Activated CD8-positive, alpha-beta T cell treated with anti-CD3 and anti-CD28 coated beads, Interleukin-2, amount 10 ng/mL, durations not matched to agents 7 days and 5 days (primary cell): ENCODE measurements around the gene ANKS6. TPM values are rescaled to one million over a fixed set of nuclear protein-coding genes. Genes with fewer than 3 reads are reported as not detected.

Experiments used
- ATAC-seq: fragments of 150-1000 bp; cut with Tn5 transposase; one replicate; pipeline ENCODE4 v1.10.0; 2021; ENCODE audit warnings: moderate library complexity
- CTCF ChIA-PET: fragments of 350-600 bp; sonication (Branson Sonifier 250); formaldehyde crosslinking; loops from one replicate; lab custom pipeline; 2021; ENCODE audit warnings: antibody characterized with exemption; lab: Charles Lee
- POLR2A ChIA-PET: fragments of 350-600 bp; sonication (Branson Sonifier 250); formaldehyde crosslinking; loops from one replicate; lab custom pipeline; 2021; ENCODE audit warnings: antibody characterized with exemption; lab: Charles Lee
- DNase-seq: peaks from one replicate; pipeline ENCODE4 v3.0.0-alpha.2; 2020
- H3K27ac Mint-ChIP-seq: one replicate; pipeline ENCODE4 v1.8.0; 2021; ENCODE audit warnings: mild to moderate bottlenecking, mixed read lengths
- H3K27me3 Mint-ChIP-seq: one replicate; pipeline ENCODE4 v1.8.0; 2021; ENCODE audit warnings: low read depth, mixed read lengths
- H3K36me3 Mint-ChIP-seq: one replicate; pipeline ENCODE4 v1.8.0; 2021; ENCODE audit warnings: low read depth, mixed read lengths
- H3K4me1 Mint-ChIP-seq: one replicate; pipeline ENCODE4 v1.8.0; 2021; ENCODE audit warnings: low read depth, mixed read lengths
- H3K4me3 Mint-ChIP-seq: one replicate; pipeline ENCODE4 v1.8.0; 2021; ENCODE audit warnings: mild to moderate bottlenecking, mixed read lengths
- H3K9me3 Mint-ChIP-seq: one replicate; pipeline ENCODE4 v1.8.0; 2022; ENCODE audit warnings: mixed read lengths; ENCODE audit not compliant: insufficient read depth
- total RNA-seq, 2 experiments: library from RNA; stranded (reverse); gene quantifications; one replicate each; pipeline ENCODE4 v1.2.3, GENCODE V29; 2021

ANKS6 gene
- total RNA-seq, 2 experiments from 2014 or later: 3.8 to 5.8 TPM

DNA sequence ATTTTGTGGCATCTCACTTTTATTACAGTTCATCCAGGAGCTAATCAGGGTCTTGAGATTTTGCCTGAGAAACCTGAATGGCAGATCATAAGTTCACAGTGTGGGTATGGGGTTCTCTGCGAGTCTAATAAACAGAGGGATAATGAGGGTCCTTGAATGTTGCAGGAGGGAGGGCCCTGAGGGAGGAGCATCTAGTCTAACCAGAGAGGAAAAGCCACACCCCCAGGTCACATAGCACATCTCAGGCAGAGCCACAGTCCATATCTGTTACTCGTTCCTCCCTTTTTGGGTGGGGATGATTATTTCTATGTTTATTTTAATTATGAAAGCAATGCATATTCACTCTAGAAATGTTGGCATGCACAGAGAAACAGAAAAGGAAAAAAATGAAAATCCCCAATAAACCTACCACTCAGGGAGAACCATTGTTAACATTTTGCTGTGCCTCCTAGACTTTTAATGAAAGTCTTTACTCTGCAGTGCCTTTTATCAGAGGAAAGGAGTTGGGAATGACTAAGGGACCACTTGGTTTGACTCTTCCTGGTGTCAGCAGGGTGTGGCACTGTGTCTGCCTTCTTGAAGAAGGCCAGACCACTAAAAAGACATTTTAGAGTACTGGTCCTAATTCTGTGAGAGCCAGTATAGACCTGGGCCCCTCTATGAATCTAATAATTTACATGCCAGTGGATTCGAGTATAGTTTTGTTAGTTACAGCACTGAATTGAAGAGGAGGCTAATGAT lies 13.9 kb upstream of the ANKS6 start:
- ATAC-seq: no peak
- no peak overlapping the region for H3K27ac Mint-ChIP-seq
- peaks cover 35% of the 10 kb centered on the region for H3K4me1 Mint-ChIP-seq

DNA sequence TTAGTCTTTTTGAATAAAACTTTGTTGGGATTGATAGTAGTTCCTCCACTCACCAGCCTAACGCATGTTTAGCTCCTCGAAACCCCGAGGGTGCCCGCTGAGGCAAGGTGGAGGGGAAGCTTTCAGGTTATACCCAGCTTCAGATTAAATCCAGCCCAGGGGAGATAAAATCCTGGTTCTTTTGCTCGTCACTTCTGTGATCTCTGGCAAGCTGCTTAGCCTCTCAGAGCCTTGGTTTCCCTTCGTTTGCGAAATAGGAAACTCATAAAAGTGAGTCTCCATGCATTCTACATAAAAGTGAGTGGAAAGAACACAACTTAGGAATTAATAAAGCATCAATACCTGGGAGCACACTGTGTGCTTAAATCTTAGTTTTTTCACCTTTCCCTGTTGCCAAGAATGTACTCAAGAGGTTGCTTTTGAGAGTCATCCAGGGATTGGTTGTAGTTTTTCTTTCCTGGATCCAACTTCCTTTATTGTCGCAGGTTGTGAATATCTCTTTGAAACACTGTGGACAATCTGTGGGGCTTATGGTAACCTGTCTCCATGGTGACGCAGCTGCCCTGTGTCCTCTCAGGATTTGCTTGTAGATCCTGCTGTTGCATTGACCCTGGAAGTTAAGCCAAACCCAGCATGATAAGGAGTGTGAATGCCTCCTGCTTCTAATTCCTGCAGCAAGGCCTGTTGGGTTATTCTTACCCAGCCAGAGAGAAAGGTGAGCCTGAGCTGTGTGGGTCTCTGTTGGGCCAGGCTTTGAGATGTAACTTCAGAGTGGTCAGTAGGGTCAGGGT lies 13.2 kb upstream of the ANKS6 start:
- H3K4me1 Mint-ChIP-seq: peaks cover 35% of the 10 kb centered on the region
- POLR2A ChIA-PET: interaction anchor here (0.5 kb wide), 1 partner anchor 710 kb away, joined by 3 read pairs; no protein-coding TSS in a partner anchor
- CTCF ChIA-PET: interaction anchor here (0.9 to 2.2 kb wide), 2 partner anchors 27 to 39 kb away, joined by 3 to 11 read pairs; no protein-coding TSS in a partner anchor
- DNase-seq (no peak), ATAC-seq (no peak)
- peaks cover 20% of the 10 kb centered on the region for H3K27me3 Mint-ChIP-seq
- no peaks in the 10 kb centered on the region for H3K9me3 Mint-ChIP-seq
- no peak overlapping the region for H3K27ac Mint-ChIP-seq
- H3K36me3 Mint-ChIP-seq: peaks cover 6% of the 10 kb centered on the region
- peak overlapping the region; percentile 82 for H3K4me3 Mint-ChIP-seq

More for the DNA sequence above, 13.9 kb upstream of the ANKS6 start:
- peaks cover 6% of the 10 kb centered on the region for H3K36me3 Mint-ChIP-seq
- H3K27me3 Mint-ChIP-seq: peaks cover 14% of the 10 kb centered on the region
- no peak overlapping the region for H3K4me3 Mint-ChIP-seq
- POLR2A ChIA-PET: no interaction called here
- CTCF ChIA-PET: no interaction called here
- no peaks in the 10 kb centered on the region for H3K9me3 Mint-ChIP-seq
- no peak for DNase-seq

DNA sequence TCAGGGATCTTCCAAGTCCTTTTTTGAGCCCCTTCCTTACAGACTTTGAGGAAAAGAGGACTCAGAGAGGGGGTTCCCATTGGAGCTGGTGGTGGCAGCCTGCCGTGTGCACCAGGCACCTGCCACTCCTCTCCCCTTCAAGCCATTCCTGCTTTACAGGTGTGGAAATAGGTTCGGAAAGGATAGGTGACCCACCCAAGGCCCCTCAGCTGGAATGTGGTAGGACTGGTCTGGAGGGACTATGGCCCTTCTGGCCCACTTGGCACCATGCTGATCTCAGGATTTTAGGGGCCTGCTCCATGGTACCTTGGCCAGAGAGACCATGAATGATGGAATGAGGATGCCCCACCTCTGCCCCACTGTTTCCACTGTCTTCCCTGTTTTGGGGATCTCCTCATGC lies 12.5 kb upstream of the ANKS6 start:
- Mint-ChIP-seq H3K4me3 (peak overlapping the region; percentile 82), H3K27me3 (peaks cover 23% of the 10 kb centered on the region), H3K36me3 (peaks cover 3% of the 10 kb centered on the region), H3K9me3 (no peaks in the 10 kb centered on the region), H3K27ac (no peak overlapping the region), H3K4me1 (peaks cover 35% of the 10 kb centered on the region)
- ATAC-seq (no peak), DNase-seq (no peak)
- CTCF ChIA-PET: interaction anchor here (0.9 to 2.2 kb wide), 3 partner anchors 17 to 39 kb away, joined by 3 to 11 read pairs (median 3); no protein-coding TSS in a partner anchor
- POLR2A ChIA-PET: no interaction called here

DNA sequence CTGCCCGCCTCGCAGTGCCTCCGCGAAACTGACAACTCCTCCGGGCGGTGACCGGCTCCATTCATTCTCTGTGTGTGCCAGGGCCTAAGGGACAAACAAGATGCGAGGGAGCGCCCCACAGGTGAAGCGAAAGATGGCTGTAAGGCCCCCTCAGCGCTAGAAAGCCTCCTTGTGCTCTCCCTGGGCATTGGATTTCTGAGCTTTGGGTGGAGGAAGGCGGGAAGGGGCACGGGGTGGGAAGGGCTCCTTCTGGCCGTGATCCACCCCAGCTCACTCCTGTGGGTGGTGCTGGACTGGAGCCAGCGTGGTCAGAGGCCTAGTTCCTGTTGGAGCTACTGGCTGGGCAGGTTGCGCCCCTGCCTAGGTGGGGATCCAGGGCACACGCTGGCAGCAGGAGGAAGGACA lies 12.1 kb upstream of the ANKS6 start:
- no peak for DNase-seq
- H3K4me1 Mint-ChIP-seq: peaks cover 35% of the 10 kb centered on the region
- CTCF ChIA-PET: interaction anchor here (0.8 to 3.7 kb wide), 7 partner anchors 10 to 190 kb away, joined by 3 to 15 read pairs (median 3); no protein-coding TSS in a partner anchor
- H3K4me3 Mint-ChIP-seq: peak overlapping the region; percentile 82
- POLR2A ChIA-PET: interaction anchor here (1.1 kb wide), 1 partner anchor 12 kb away, joined by 8 read pairs; the partner anchor contains the start of gene ANKS6
- peaks cover 3% of the 10 kb centered on the region for H3K36me3 Mint-ChIP-seq
- peak overlapping the region; percentile 9 for H3K27ac Mint-ChIP-seq
- H3K9me3 Mint-ChIP-seq: no peaks in the 10 kb centered on the region
- ATAC-seq: peak; percentile 20
- peaks cover 24% of the 10 kb centered on the region for H3K27me3 Mint-ChIP-seq

DNA sequence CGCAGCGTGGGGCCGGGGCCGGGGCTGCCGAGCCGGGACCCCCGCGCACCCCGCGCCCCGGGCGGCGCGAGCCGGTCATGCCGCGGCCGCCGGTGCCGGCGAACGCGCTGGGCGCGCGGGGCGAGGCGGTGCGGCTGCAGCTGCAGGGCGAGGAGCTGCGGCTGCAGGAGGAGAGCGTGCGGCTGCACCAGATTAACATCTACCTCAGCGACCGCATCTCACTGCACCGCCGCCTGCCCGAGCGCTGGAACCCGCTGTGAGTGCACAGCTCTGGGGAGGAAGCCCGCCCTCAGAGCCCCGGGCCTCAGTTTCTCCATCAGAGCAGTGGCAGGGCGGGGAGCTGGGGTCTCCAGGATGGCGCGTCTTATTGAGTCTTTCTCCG lies 11.4 kb upstream of the ANKS6 start:
- Mint-ChIP-seq H3K27me3 (peaks cover 27% of the 10 kb centered on the region), H3K36me3 (peaks cover 3% of the 10 kb centered on the region), H3K4me1 (peaks cover 35% of the 10 kb centered on the region), H3K9me3 (no peaks in the 10 kb centered on the region), H3K27ac (no peak overlapping the region), H3K4me3 (peak overlapping the region; percentile 82)
- CTCF ChIA-PET: interaction anchor here (0.8 to 3.7 kb wide), 7 partner anchors 10 to 333 kb away, joined by 3 to 18 read pairs (median 5); no protein-coding TSS in a partner anchor
- ATAC-seq (peak; percentile 79), DNase-seq (peak; percentile 56)
- POLR2A ChIA-PET: interaction anchor here (1.1 kb wide), 1 partner anchor 11 kb away, joined by 8 read pairs; the partner anchor contains the start of gene ANKS6

DNA sequence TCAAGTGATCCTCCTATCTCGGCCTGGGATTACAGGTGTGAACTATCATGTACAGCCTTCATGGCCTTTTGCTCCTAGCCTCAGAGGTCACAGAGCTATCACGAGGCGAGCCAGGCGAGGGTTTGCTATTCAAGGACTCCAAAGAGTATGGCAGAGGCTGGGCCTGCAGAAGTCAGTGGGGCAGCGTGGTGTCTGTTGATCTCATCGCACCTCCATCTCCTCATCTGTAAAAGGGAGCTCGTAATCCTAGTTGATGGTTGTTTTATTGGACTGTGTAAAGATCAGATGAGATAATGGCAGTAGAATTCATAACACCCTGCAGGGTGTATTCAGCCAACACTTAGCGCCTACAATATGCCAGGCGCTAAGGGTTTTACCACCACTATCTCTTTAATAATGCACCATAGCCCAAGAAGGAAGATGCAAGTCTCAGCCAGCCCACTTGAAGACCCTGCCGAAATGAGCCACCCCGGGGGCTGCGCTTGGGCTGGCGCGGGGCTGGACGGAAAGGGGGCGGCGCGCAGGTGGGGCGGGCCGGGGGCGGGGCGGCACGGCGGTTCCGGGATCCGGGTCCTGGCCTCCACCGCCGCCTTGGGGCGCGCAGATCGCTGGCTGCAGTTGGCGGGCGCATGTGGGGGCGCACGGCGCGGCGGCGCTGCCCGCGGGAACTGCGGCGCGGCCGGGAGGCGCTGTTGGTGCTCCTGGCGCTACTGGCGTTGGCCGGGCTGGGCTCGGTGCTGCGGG lies 10.9 kb upstream of the ANKS6 start, which contains the start of gene GALNT12:
TSS of gene GALNT12 (plus strand) at position 601 of the 744 bp plus-strand sequence. CDS start at position 630, 29 bp downstream.
- CTCF ChIA-PET: interaction anchor here (0.8 to 3.7 kb wide), 14 partner anchors 9 to 333 kb away, joined by 3 to 22 read pairs (median 5); no protein-coding TSS in a partner anchor
- ATAC-seq: peak; percentile 83
- peak within 1 kb of the TSS; percentile 9 for H3K27ac Mint-ChIP-seq
- peaks cover 28% of the 10 kb centered on the region for H3K27me3 Mint-ChIP-seq
- H3K9me3 Mint-ChIP-seq: no peaks in the 10 kb centered on the region
- POLR2A ChIA-PET: interaction anchor here (1.1 kb wide), 1 partner anchor 11 kb away, joined by 8 read pairs; the partner anchor contains the start of gene ANKS6
- H3K4me1 Mint-ChIP-seq: peaks cover 35% of the 10 kb centered on the region
- peak within 1 kb of the TSS; percentile 82 for H3K4me3 Mint-ChIP-seq
- peaks cover 3% of the 10 kb centered on the region for H3K36me3 Mint-ChIP-seq
- DNase-seq: peak; percentile 64

DNA sequence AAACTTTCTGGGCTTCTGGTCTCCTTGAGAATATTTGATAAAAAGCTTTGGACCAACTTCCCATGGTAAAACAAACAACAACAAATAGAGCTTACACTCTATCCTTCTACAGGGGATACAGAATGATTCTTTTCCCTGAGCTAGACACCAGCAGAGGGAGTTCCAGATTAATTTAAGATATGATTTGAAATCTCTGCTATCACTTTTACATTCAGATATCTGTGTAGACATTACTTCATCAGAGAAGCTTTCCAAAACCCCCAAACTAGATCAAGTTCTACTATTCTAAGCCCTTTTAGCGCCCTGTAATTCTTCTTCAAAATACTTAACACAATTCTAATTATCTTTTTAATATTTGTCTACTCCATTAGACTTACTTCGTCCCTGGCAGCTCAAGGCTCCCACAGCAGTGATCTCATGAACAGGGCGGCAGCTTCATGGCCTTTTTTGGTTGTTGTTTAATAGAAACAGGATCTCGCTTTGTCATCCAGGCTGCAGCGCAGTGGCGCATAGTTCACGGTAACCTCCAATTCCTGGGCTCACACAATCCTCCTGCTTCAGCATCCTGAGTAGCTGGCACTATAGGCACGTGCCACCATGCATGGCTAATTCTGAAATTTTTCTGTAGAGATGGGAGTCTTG lies 10.2 kb upstream of the ANKS6 start:
- Mint-ChIP-seq H3K9me3 (no peaks in the 10 kb centered on the region), H3K27ac (no peak overlapping the region), H3K4me1 (peaks cover 35% of the 10 kb centered on the region), H3K36me3 (peaks cover 3% of the 10 kb centered on the region), H3K4me3 (no peak overlapping the region), H3K27me3 (peaks cover 31% of the 10 kb centered on the region)
- no peak for ATAC-seq
- ChIA-PET POLR2A (no interaction called here), CTCF (interaction anchor here (0.8 to 3.7 kb wide), 14 partner anchors 9 to 334 kb away, joined by 3 to 22 read pairs (median 4); no protein-coding TSS in a partner anchor)
- no peak for DNase-seq

DNA sequence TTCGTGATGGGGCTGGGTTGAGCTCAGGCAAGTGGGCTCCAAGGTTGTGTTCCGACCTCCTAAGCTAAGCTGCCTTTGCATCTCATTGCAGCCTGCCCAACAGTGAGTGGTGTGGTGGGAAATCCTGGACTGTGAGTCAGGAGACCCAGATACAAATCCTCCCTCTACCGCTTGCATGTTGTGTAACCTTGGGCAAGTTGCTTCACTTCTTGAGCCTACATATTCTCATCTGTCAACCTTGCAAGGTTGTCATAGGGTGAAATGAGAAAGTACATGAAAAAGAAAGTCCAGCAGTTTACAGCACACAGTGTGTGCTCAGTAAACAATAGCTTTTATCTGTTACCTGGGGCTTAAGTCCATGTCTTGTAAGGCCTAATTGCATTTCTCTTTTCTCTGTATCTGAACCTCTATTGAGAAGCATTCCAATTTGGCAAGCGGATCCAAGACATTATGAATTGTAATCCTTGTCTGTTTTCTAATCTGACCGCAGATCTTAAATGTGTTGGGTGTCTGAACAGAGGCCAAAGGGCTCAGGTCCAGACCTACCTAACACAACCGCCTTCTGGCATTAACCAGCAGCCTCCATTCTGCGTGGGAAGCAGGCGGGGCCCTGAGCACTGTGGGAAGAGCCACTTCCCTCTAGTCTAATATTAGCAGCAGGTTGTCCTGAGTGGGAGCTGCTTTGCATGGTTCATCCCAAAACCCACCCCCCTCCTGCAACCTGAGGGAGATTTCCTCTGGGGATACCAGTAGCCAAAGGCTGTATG lies 9.3 kb upstream of the ANKS6 start:
- DNase-seq (no peak), ATAC-seq (no peak)
- Mint-ChIP-seq H3K27ac (no peak overlapping the region), H3K36me3 (no peaks in the 10 kb centered on the region), H3K4me1 (peaks cover 29% of the 10 kb centered on the region), H3K27me3 (peaks cover 31% of the 10 kb centered on the region), H3K9me3 (no peaks in the 10 kb centered on the region), H3K4me3 (no peak overlapping the region)
- CTCF ChIA-PET: interaction anchor here (0.8 to 3.7 kb wide), 13 partner anchors 8 to 335 kb away, joined by 3 to 22 read pairs (median 4); no protein-coding TSS in a partner anchor
- POLR2A ChIA-PET: no interaction called here

DNA sequence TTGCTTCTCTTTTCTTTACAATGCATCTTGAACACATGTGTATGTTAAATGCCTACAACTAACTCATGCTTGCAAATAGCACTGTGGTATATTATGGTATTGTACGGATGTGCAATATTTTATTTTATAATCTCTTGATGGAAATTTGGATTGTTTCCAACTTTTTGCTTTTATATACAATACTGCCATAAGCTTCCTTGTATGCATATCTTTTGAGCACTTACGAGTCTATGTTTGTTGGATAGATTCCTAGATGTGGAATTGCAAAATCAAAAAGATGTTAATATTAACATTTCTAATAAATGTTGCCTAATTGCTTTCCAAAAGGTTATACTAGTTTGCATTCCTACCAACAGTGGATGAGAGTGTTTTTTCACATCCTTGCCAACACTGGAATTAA lies 7.7 kb upstream of the ANKS6 start:
- Mint-ChIP-seq H3K9me3 (peaks cover 1% of the 10 kb centered on the region), H3K4me3 (no peak overlapping the region), H3K36me3 (no peaks in the 10 kb centered on the region), H3K4me1 (peaks cover 19% of the 10 kb centered on the region), H3K27me3 (peaks cover 29% of the 10 kb centered on the region), H3K27ac (no peak overlapping the region)
- ChIA-PET CTCF (no interaction called here), POLR2A (no interaction called here)
- no peak for DNase-seq
- no peak for ATAC-seq

DNA sequence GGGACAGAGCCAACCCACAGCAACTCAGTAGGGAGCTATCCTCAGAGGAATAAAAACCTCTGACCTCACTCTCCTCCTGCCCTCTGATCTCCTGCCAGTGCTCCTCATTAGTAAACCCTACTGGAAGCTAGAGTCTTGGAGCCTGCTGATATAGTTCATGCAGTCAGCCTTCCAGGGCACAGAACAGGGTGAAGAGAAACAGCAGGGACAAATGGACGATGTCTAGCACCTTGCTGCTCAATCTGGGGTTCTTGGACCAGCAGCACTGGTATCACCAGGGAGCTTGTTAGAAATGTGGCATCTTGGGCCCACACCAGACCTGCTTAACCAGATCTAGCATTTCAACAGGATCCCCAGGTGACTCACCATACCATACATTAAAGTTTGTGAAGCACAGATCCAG lies 5.6 kb upstream of the ANKS6 start:
- ATAC-seq: no peak
- CTCF ChIA-PET: interaction anchor here (1.7 kb wide), 1 partner anchor 27 kb away, joined by 7 read pairs; no protein-coding TSS in a partner anchor
- Mint-ChIP-seq H3K36me3 (peaks cover 4% of the 10 kb centered on the region), H3K4me1 (peaks cover 6% of the 10 kb centered on the region), H3K27ac (no peak overlapping the region), H3K27me3 (peaks cover 32% of the 10 kb centered on the region), H3K4me3 (no peak overlapping the region), H3K9me3 (peaks cover 14% of the 10 kb centered on the region)
- no peak for DNase-seq
- POLR2A ChIA-PET: no interaction called here
